Measurements from ENCODE around the gene SCG5. TPM values are rescaled to one million over a fixed set of nuclear protein-coding genes. Genes with fewer than 3 reads are reported as not detected.

Gene SCG5
- total RNA-seq, 1 experiment from 2014 or later, result 23.9 TPM

DNA sequence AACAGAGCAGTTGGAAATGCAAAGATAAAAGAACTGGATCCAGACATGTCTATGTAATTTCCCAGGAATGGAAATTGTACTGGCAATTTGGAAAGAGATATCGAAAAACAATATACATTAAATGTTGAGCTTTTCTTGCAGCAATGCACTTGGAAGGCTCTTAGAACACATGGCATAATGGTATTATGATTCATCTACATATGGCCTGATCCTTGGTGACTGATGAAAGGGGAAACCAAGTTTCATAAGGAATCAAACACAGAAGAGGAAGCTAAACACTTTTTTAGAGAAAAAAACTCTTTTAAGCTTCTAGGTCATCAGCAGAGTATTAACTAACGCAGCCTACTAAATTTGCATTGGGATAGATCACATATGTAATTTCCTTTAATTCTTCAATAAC lies 63.9 kb downstream of the SCG5 start:
- DNase-seq, result no peak
- H3K23ac ChIP-seq (ENCODE audit: insufficient read length, low read depth, low read length), result no peak overlapping the region
- no peak overlapping the region for H3K18ac ChIP-seq (ENCODE audit: insufficient read length, low read depth, low read length)
- no peaks in the 10 kb centered on the region; the same call in 1 of the 2 replicates for H3K4me1 ChIP-seq (ENCODE audit: insufficient read depth, low read length)
- H4K8ac ChIP-seq (replicated peaks; ENCODE audit: insufficient read length, low read depth, low read length), result no peak overlapping the region
- H2AK5ac ChIP-seq (ENCODE audit: insufficient read length, low read length), result no peak overlapping the region
- no peak overlapping the region for H3K14ac ChIP-seq (ENCODE audit: insufficient read depth, low read length)
- no peak overlapping the region for H3K27ac ChIP-seq (ENCODE audit: insufficient read length, low read depth, low read length)
- no peaks in the 10 kb centered on the region for H4K20me1 ChIP-seq (ENCODE audit: control insufficient read depth, insufficient read depth, insufficient read length)
- H2BK20ac ChIP-seq (ENCODE audit: low read depth, low read length, poor library complexity, severe bottlenecking), result no peak overlapping the region
- H3K27me3 ChIP-seq (ENCODE audit: insufficient read depth, low read length), result no peaks in the 10 kb centered on the region
- H3K56ac ChIP-seq (ENCODE audit: insufficient read length, low read depth, low read length), result no peak overlapping the region
- H3T11ph ChIP-seq (ENCODE audit: low read length), result no peak overlapping the region
- WGBS (ENCODE audit: extremely low coverage, insufficient read length, low lambda C conversion rate), result no CpG with 5 or more reads among the region's 2 CpGs
- Mint-ChIP-seq H3K4me3 (no peak overlapping the region), H3K9me3 (no peaks in the 10 kb centered on the region), H3K4me1 (peaks cover 4 to 6% of the 10 kb centered on the region in 2 experiments; a peak in 3 of 4 replicates), H3K36me3 (ENCODE audit: insufficient read depth in 1 of 3, low read depth in 3 of 3) (no peaks in the 10 kb centered on the region; a peak in 1 of 7 replicates), H3K27me3 (ENCODE audit: low read depth) (peaks cover 17% of the 10 kb centered on the region), H3K27ac (no peak overlapping the region)
- no peak overlapping the region for H2BK5ac ChIP-seq (ENCODE audit: insufficient read length, low read length)
- H2BK12ac ChIP-seq (ENCODE audit: insufficient read length, low read depth, low read length), result no peak overlapping the region
- TF ChIP-seq, protein P1, sequence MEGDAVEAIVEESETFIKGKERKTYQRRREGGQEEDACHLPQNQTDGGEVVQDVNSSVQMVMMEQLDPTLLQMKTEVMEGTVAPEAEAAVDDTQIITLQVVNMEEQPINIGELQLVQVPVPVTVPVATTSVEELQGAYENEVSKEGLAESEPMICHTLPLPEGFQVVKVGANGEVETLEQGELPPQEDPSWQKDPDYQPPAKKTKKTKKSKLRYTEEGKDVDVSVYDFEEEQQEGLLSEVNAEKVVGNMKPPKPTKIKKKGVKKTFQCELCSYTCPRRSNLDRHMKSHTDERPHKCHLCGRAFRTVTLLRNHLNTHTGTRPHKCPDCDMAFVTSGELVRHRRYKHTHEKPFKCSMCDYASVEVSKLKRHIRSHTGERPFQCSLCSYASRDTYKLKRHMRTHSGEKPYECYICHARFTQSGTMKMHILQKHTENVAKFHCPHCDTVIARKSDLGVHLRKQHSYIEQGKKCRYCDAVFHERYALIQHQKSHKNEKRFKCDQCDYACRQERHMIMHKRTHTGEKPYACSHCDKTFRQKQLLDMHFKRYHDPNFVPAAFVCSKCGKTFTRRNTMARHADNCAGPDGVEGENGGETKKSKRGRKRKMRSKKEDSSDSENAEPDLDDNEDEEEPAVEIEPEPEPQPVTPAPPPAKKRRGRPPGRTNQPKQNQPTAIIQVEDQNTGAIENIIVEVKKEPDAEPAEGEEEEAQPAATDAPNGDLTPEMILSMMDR (conservative IDR thresholded peaks at IDR 0.05), result no peak
- no peak overlapping the region for H3K4ac ChIP-seq (ENCODE audit: low read depth, low read length)
- H3K79me2 ChIP-seq (ENCODE audit: insufficient read depth, low read length), result no peaks in the 10 kb centered on the region
- H2AFZ ChIP-seq (ENCODE audit: low read length), result no peak overlapping the region
- H4K5ac ChIP-seq (ENCODE audit: insufficient read length, low read depth, low read length), result no peak overlapping the region
- H2BK15ac ChIP-seq (ENCODE audit: low read depth, low read length), result no peak overlapping the region
- no peaks in the 10 kb centered on the region for H3K79me1 ChIP-seq (ENCODE audit: insufficient read depth, low read depth, low read length, poor library complexity, severe bottlenecking)
- H3K23me2 ChIP-seq (ENCODE audit: insufficient read length, low read depth, low read length, poor library complexity, severe bottlenecking), result no peaks in the 10 kb centered on the region
- H2BK120ac ChIP-seq (ENCODE audit: low read depth, low read length, poor library complexity, severe bottlenecking), result no peak overlapping the region
- no peak overlapping the region for H3K4me2 ChIP-seq (ENCODE audit: insufficient read depth, insufficient read length, low read length)
- H4K91ac ChIP-seq (ENCODE audit: insufficient read length, low read depth, low read length), result no peak overlapping the region
- H3K9ac ChIP-seq (ENCODE audit: extremely low read depth, insufficient read length, low read length), result no peak overlapping the region
- H3K9me3 ChIP-seq (ENCODE audit: control insufficient read depth, low read depth, low read length), result no peaks in the 10 kb centered on the region

Measured in H9 (cell line).